22Rv1 (cell line): Measurements from ENCODE around the gene ALX4.

Experiments used
- H3K27ac ChIP-seq: fragments of 450-650 bp; 2 replicates; pipeline ENCODE4 v1.5.1; 2017
- CTCF ChIP-seq: fragments of 450-650 bp; IDR thresholded peaks from 2 replicates; pipeline ENCODE4 v1.5.1; 2017; ENCODE audit warnings: mild to moderate bottlenecking
- ZFX ChIP-seq: fragments of 450-650 bp; IDR thresholded peaks from 2 replicates; pipeline ENCODE4 v1.6.1; 2017; ENCODE audit warnings: antibody characterized with exemption, borderline replicate concordance

The ALX4 gene

GRCh38 chr11:44270403-44271273 lies 39.3 kb downstream of the ALX4 start:
- H3K27ac ChIP-seq: no peak overlapping the region
- TF ChIP-seq CTCF (no peak), ZFX (no peak)

GRCh38 chr11:44269369-44270351 lies 40.3 kb downstream of the ALX4 start:
- H3K27ac ChIP-seq: no peak overlapping the region
- TF ChIP-seq CTCF (no peak), ZFX (no peak)

- TF ChIP-seq CTCF (no peak), ZFX (no peak)
- no peak overlapping the region for H3K27ac ChIP-seq
Measured at GRCh38 chr11:44268614-44269080, 41.3 kb downstream of the ALX4 start.

GRCh38 chr11:44267750-44268613 lies 42.0 kb downstream of the ALX4 start:
- H3K27ac ChIP-seq: no peak overlapping the region
- TF ChIP-seq ZFX (no peak), CTCF (no peak)

- H3K27ac ChIP-seq: no peak overlapping the region
- TF ChIP-seq ZFX (no peak), CTCF (no peak)
Measured at GRCh38 chr11:44267006-44267749, 42.8 kb downstream of the ALX4 start.
